AG04449 (cell line): Measurements from ENCODE around the gene RAD51B.

ENCODE experiments used
- CTCF ChIA-PET: fragments of 350-600 bp; formaldehyde crosslinking; extraction: SDS; loops from one replicate; lab custom pipeline; 2021; ENCODE audit warnings: antibody characterized with exemption; lab: Yijun Ruan, JAX
- POLR2A ChIA-PET: fragments of 400-600, 350-600 bp; formaldehyde crosslinking; extraction: SDS; loops from one replicate; lab custom pipeline; 2020; ENCODE audit warnings: antibody characterized with exemption, inconsistent platforms; lab: Yijun Ruan, JAX
- DNase-seq: peaks from one replicate; pipeline ENCODE4 v3.0.0-alpha.2; 2010; ENCODE audit warnings: low read depth, low spot score
- H3K4me3 ChIP-seq: 2 replicates; pipeline ENCODE4 v1.5.1; 2011; ENCODE audit warnings: low read depth, mild to moderate bottlenecking, control low read depth, low read length
- TF ChIP-seq, protein P1 (sequence below): IDR thresholded peaks from one replicate; pipeline ENCODE4 v1.5.1; 2011; ENCODE audit warnings: mild to moderate bottlenecking, moderate library complexity, low read length, control low read depth, inconsistent platforms; ENCODE audit not compliant: insufficient read depth; ENCODE audit errors: missing control alignments

The RAD51B gene

DNA sequence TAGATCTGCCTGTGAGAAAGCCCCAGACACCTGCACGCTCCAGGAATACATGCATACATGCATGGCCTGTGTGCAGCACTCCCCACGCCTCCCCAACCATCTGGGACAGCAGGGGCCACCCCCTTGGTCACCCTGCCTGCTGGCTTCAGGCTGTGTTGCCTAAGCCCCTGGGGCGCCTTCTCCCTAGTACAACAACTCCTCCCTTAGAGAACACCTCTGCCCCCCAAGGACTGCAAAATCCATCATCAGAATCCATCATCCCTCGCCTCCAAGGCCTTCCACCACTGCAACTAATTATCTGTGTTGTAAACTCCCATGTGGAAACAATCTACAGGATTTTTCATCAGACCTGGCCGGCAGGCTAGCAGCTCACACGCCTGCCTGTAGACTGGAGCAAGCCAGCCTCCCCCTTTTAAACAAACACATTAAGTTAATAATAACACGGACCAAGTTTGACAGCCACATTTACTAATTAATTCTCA lies 936.5 kb downstream of the RAD51B start:
- CTCF ChIA-PET: no interaction called here
- no peak for DNase-seq
- TF ChIP-seq, protein P1, sequence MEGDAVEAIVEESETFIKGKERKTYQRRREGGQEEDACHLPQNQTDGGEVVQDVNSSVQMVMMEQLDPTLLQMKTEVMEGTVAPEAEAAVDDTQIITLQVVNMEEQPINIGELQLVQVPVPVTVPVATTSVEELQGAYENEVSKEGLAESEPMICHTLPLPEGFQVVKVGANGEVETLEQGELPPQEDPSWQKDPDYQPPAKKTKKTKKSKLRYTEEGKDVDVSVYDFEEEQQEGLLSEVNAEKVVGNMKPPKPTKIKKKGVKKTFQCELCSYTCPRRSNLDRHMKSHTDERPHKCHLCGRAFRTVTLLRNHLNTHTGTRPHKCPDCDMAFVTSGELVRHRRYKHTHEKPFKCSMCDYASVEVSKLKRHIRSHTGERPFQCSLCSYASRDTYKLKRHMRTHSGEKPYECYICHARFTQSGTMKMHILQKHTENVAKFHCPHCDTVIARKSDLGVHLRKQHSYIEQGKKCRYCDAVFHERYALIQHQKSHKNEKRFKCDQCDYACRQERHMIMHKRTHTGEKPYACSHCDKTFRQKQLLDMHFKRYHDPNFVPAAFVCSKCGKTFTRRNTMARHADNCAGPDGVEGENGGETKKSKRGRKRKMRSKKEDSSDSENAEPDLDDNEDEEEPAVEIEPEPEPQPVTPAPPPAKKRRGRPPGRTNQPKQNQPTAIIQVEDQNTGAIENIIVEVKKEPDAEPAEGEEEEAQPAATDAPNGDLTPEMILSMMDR: no peak
- no peak overlapping the region for H3K4me3 ChIP-seq
- POLR2A ChIA-PET: interaction anchor here (0.6 kb wide), 1 partner anchor 201 kb away, joined by 3 read pairs; no protein-coding TSS in a partner anchor

DNA sequence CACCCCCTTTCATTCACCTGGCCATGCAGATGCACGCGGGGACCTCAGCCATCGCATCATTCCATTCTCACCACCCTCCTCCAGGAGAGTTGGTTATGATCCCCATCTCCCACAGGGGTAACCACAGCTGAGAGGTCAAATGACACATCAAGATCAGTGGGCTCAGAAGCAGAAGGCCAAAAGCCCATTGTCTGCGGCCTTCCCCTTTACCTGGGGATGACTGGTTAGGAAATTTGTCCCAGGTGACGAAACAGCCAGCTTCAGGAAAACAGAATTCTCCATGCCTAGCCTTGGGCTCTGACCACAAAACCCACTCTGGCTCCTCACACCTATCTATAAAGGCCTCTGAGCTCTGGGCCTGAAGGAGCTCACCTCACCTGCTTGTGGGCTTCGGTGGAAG lies 937.2 kb downstream of the RAD51B start:
- POLR2A ChIA-PET: no interaction called here
- CTCF ChIA-PET: interaction anchor here (0.6 to 1.0 kb wide), 2 partner anchors 11 kb away, joined by 3 read pairs; no protein-coding TSS in a partner anchor

DNA sequence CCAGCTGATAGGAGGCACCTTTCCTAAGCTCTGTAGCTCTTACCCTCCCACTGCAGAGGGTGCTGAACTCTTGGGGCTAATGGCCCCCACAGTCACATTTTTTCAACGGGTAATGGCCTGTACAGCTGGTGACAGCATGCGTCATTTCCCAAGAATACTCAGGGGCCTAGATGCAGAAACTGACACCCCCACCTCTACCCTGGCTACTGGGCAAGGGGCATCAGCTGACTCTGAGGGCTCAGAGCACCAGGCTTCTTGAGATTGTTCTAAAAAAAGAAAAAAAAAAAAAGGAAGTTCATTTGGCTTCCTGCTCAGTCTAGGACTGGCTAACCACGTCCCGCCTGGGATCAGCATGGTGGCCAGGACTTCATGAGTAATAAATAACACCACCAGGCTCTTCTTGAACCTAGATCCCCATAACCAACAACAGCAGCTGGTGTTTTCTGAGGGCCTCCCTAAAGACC lies 938.1 kb downstream of the RAD51B start:
- no peak for DNase-seq
- TF ChIP-seq, protein P1: no peak
- CTCF ChIA-PET: no interaction called here
- POLR2A ChIA-PET: interaction anchor here (0.8 kb wide), 1 partner anchor 32 kb away, joined by 3 read pairs; no protein-coding TSS in a partner anchor
- H3K4me3 ChIP-seq: no peak overlapping the region

More for the DNA sequence above, 937.2 kb downstream of the RAD51B start:
- TF ChIP-seq, protein P1: no peak
- no peak for DNase-seq
- no peak overlapping the region for H3K4me3 ChIP-seq

DNA sequence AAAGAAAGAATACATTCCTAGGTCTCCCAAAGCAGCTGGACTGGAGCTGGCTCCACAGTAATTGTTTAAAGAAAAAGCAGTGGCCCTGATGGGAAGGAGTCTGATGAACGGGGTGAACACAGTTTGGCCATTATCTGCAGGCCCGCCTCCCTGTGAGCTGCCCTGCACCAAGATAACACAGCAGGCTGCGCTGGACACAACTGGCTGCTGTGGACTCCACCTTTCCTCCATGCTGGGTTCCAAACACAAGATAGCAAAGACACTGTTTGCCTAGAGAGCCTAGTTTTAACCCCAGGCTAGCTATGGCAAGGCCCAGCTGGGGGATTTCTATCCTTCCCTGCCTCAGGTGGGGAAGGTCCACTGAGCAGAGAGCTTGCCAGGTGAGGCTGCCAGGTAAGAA lies 938.7 kb downstream of the RAD51B start:
- CTCF ChIA-PET: no interaction called here
- no peak overlapping the region for H3K4me3 ChIP-seq
- DNase-seq: no peak
- POLR2A ChIA-PET: no interaction called here
- TF ChIP-seq, protein P1: no peak

DNA sequence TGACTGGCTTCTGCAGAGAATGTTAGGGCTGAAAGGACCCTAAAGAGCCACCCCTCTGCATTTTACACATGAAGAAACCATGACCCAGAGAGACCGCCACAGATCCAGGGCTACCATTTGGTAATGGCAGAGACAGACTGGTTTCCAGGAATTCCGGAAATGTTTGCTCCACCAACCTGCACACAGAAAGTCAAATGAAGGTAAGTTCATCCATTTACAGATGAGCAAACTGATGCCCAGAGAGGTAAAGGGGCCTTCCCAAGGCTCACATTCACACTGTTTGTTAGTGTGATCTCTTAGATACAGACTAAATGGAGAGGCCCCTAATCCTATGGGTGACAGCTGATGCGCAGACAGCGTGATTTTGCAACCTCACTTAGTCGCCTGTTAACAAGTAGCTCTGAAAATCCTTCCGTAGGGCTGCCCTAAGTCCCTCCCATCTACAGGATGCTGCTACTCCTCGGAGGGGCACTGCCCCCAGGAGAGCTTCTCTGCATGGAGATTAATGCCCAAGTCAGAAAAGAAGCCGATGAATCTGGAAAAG lies 939.5 kb downstream of the RAD51B start:
- no peak for DNase-seq
- POLR2A ChIA-PET: no interaction called here
- CTCF ChIA-PET: interaction anchor here (0.9 kb wide), 1 partner anchor 17 kb away, joined by 3 read pairs; no protein-coding TSS in a partner anchor
- no peak overlapping the region for H3K4me3 ChIP-seq
- TF ChIP-seq, protein P1: no peak

DNA sequence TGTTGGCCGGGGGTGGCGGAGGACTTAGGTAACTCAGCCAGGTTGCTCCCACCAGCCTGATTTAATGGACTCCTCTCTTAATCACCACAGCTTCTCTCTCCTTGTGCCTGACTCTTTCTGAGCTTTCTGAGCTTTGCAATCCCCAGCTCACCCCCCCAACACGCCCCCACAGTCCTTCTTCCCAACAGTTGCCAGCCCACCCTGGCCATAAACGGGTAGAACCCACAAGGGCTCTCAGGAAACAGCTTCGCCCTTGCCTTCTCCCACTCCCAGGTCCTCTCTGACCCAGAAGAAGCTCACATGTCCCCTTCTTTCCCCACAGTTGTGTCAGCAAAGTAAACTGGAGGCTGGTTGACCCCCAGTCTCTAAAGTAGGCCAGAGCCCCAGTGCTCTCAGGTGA lies 940.4 kb downstream of the RAD51B start:
- TF ChIP-seq, protein P1: no peak
- POLR2A ChIA-PET: no interaction called here
- CTCF ChIA-PET: interaction anchor here (0.9 to 1.0 kb wide), 2 partner anchors 12 to 16 kb away, joined by 3 read pairs; no protein-coding TSS in a partner anchor
- DNase-seq: no peak
- no peak overlapping the region for H3K4me3 ChIP-seq
